ENCODE data around the gene C3orf20.

DNA sequence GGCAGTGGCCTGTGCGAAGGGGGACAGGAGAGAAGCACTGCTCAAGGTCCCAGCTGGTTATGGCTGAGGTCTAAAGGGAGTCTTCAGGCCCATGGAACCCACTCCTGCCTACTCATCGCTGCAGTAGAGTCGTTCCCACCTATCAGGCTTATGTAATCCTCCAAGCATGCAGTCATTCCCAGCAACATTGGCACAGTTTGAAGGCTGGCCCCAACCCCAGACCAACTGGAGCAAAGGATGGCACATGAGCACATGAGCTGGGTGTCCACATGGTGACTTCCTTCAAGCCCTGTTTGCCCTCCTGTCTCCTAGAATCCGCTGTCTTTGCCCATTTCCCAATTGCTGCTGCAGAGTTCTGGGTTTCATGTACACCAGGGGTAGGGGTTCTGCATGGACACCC, 83.4 kb downstream of the C3orf20 start:
- TF ChIP-seq EZH2 (IDR thresholded peaks at IDR 0.05; ENCODE audit: insufficient read depth, poor library complexity, severe bottlenecking) (no peak), EZH2phosphoT487 (IDR thresholded peaks at IDR 0.05; ENCODE audit: insufficient read depth, low read depth) (no peak)

Data from GM23248 (cell line).